ENCODE data around the gene MTSS2. TPM values are rescaled to one million over a fixed set of nuclear protein-coding genes. Genes with fewer than 3 reads are reported as not detected.

MTSS2 gene
- total and polyA plus RNA-seq, 2 of the 4 experiments (the other 2 are of a cell fraction) = 9.1 to 86.2 TPM

- TF ChIP-seq NFE2L2 (IDR thresholded peaks at IDR 0.05; ENCODE audit: low read depth, low read length) (no peak), ELK1 (IDR thresholded peaks at IDR 0.05; ENCODE audit: borderline replicate concordance, low read depth, low read length) (no peak), CHD1 (IDR thresholded peaks at IDR 0.05; ENCODE audit: low read depth, low read length) (no peak), USF2 (IDR thresholded peaks at IDR 0.05; ENCODE audit: low read depth, low read length) (no peak), MAZ (IDR thresholded peaks at IDR 0.05; ENCODE audit: borderline replicate concordance, low read depth, low read length) (no peak), FOS (IDR thresholded peaks at IDR 0.05; ENCODE audit: low read depth, low read length) (no peak), SMC3 (IDR thresholded peaks at IDR 0.05; ENCODE audit: low read depth, low read length) (no peak), POLR2A (IDR thresholded peaks at IDR 0.05; ENCODE audit: low read depth, low read length) (no peak)
- dilution Hi-C loops (cut with HindIII; ENCODE audit: low sequenced_read_pairs, unreplicated experiment) (no loop called here), intact Hi-C loops (cut with micrococcal nuclease) (no loop called here), in situ Hi-C loops (cut with MboI; ENCODE audit: low sequenced_read_pairs) (no loop called here)
- Histone ChIP-seq H3K9ac (ENCODE audit: low read depth, low read length) (no peak overlapping the region), H3K27ac (ENCODE audit: insufficient read depth, low read length) (no peak overlapping the region), H2AK5ac (ENCODE audit: low read depth, low read length) (no peak overlapping the region), H3K18ac (ENCODE audit: low read depth, low read length) (no peak overlapping the region), H2AK9ac (replicated peaks; ENCODE audit: low read depth, low read length, poor library complexity) (no peak overlapping the region), H3K9me3 (ENCODE audit: control insufficient read depth, insufficient read depth, low read length) (no peaks in the 10 kb centered on the region), H2BK120ac (ENCODE audit: low read depth, low read length) (no peak overlapping the region), H3K14ac (replicated peaks; ENCODE audit: low read depth, low read length) (no peak overlapping the region), H3K4me1 (ENCODE audit: control insufficient read depth, insufficient read depth, low read length) (peaks cover 3% of the 10 kb centered on the region; the same call in 1 of the 2 replicates), H2BK5ac (ENCODE audit: low read depth, low read length, poor library complexity, severe bottlenecking) (no peak overlapping the region), H4K20me1 (ENCODE audit: insufficient read depth, low read length) (peaks cover 65% of the 10 kb centered on the region), H3K56ac (ENCODE audit: extremely low read depth, insufficient read depth, low read length) (no peak overlapping the region), H2BK15ac (ENCODE audit: low read depth, low read length) (no peak overlapping the region), H4K91ac (ENCODE audit: insufficient read depth, low read depth, low read length) (no peak overlapping the region), H3K36me3 (ENCODE audit: control insufficient read depth, insufficient read depth, low read length) (peaks cover 66% of the 10 kb centered on the region), H4K8ac (ENCODE audit: low read depth in 2 of 2, low read length in 2 of 2) (no peak overlapping the region), H3K9me1 (ENCODE audit: insufficient read depth, low read length) (no peaks in the 10 kb centered on the region), H2BK20ac (ENCODE audit: low read depth, low read length) (no peak overlapping the region), H3K79me1 (ENCODE audit: low read depth in 1 of 2, low read length in 2 of 2) (peaks cover 8 to 59% of the 10 kb centered on the region in 2 experiments), H3K4me2 (ENCODE audit: low read depth, low read length) (no peak overlapping the region), H3K4ac (ENCODE audit: low read depth, low read length) (no peak overlapping the region), H3K27me3 (ENCODE audit: control insufficient read depth, insufficient read depth, low read length) (no peaks in the 10 kb centered on the region), H2AFZ (replicated peaks; ENCODE audit: low read length, poor library complexity) (no peak overlapping the region), H3K4me3 (ENCODE audit: insufficient read depth, low read depth, low read length) (no peak overlapping the region), H4K5ac (ENCODE audit: low read depth, low read length) (no peak overlapping the region), H3K23ac (ENCODE audit: low read depth, low read length) (no peak overlapping the region)
- WGBS, 2 experiments (ENCODE audit: extremely low coverage in 2 of 2, insufficient read length in 1 of 2) = 80% methylated on average over 1 of the region's 14 CpGs; no CpG with 5 or more reads in 1 of the 2 experiments
- POLR2A ChIA-PET (ENCODE audit: unreplicated experiment) = no interaction called here
- no TSS peak for BruUV-seq (replicated peaks)
- ATAC-seq (ENCODE audit: low read depth) = no peak
- CTCF ChIA-PET = no interaction called here
- DNase-seq = no peak
These were observed 20.6 kb downstream of the MTSS2 start for GRCh38 chr16:70665113-70665694.

Measured in IMR-90 (cell line).